K562 (cell line): ENCODE measurements around the gene SLAIN1.

Source experiments
- ATF7 ChIP-seq: fragments of 450-650 bp; IDR thresholded peaks from 2 replicates; pipeline ENCODE4 v1.7.1; 2014; ENCODE audit warnings: mild to moderate bottlenecking, moderate library complexity
- DPF2 ChIP-seq: fragments of 450-650 bp; IDR thresholded peaks from 2 replicates; pipeline ENCODE4 v1.6.1; 2016
- POLR2A ChIP-seq: fragments of 450-650 bp; conservative IDR thresholded peaks from 2 replicates; pipeline ENCODE4 v1.6.1; 2016
- POLR3A ChIP-seq: IDR thresholded peaks from 2 replicates; pipeline ENCODE4 v1.6.1; 2011; ENCODE audit warnings: borderline replicate concordance, mild to moderate bottlenecking, moderate library complexity; ENCODE audit not compliant: insufficient read length, insufficient read depth; ENCODE audit errors: extremely low read depth
- SRF ChIP-seq, 2 experiments: fragments of 250-450, 450-650 bp in 1 of 2; sonication (Bioruptor Pico) in 1 of 2; sonication (generic) in 1 of 2; formaldehyde crosslinking; IDR thresholded peaks; 2 replicates each; pipeline versions ENCODE4 v1.5.0 to v1.5.1; 2020 to 2022; ENCODE audit warnings: mild to moderate bottlenecking in 1 of 2, missing genetic modification reagents in 1 of 2
- SRSF3 ChIP-seq: fragments of 200-400 bp; formaldehyde crosslinking; IDR thresholded peaks from 2 replicates; pipeline ENCODE4 v1.6.1; 2016; ENCODE audit warnings: mild to moderate bottlenecking, low read length, moderate library complexity; ENCODE audit not compliant: insufficient read depth
- TCF7 ChIP-seq: sonication (generic); IDR thresholded peaks from 2 replicates; pipeline ENCODE4 v1.6.1; 2016; ENCODE audit warnings: antibody characterized with exemption, borderline replicate concordance
- TEAD4 ChIP-seq, 2 experiments: sonication (generic) in 1 of 2; formaldehyde crosslinking in 1 of 2; IDR thresholded peaks; 2 replicates each; pipeline versions ENCODE4 v1.6.1 to v1.8.0; 2012 to 2022; ENCODE audit warnings: borderline replicate concordance in 1 of 2, inconsistent platforms in 1 of 2, low read length in 1 of 2, mild to moderate bottlenecking in 1 of 2, missing genetic modification reagents in 1 of 2
- ZNF282 ChIP-seq: sonication (generic); formaldehyde crosslinking; IDR thresholded peaks from 2 replicates; pipeline ENCODE4 v1.8.1; 2023; ENCODE audit warnings: missing genetic modification reagents
- TF ChIP-seq, protein P1 (sequence below): sonication (generic); formaldehyde crosslinking; IDR thresholded peaks from 2 replicates; pipeline ENCODE4 v1.8.0; 2022; ENCODE audit warnings: mild to moderate bottlenecking, low read depth, missing genetic modification reagents
- TF ChIP-seq, protein P2 (sequence below), 3 experiments: IDR thresholded peaks in 2 of 3; conservative IDR thresholded peaks in 1 of 3; 2 replicates each; pipeline ENCODE4 v1.5.1; 2011 to 2012; ENCODE audit warnings: low read length in 3 of 3, mild to moderate bottlenecking in 3 of 3, control low read depth in 2 of 3, improper control_type of control experiment in 1 of 3, inconsistent platforms in 1 of 3, low read depth in 1 of 3, mixed read lengths in 1 of 3, moderate library complexity in 1 of 3; ENCODE audit not compliant: insufficient read depth in 2 of 3

DNA sequence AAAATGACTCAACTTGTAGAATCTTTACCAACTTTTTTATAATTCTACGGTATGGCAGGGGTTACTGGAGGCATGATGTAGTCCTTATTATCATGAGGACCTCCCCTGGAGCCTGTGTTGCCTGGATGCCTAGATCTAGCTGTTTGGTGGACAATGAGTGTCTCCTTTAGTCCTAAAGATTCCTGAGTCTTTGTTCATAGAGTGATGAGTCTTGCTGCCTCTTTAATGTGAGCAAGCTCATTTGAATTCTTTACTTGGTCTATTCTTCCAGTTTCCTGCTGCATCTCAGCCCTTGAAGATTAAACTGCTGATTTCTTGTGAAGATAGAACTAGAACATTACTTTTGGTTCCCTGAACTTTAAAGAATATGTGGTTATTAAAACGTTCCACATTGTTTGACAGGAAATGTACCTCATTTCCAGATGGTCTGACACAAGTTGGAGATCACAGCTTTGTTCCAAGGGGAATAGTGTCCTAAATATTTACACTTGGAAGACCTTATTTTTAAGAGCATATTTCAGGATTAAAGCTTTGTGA is 51.9 kb downstream of the SLAIN1 start:
- TF ChIP-seq ZNF282 (CRISPR knock-in tag) = no peak
- TF ChIP-seq ATF7 = no peak
- TF ChIP-seq, protein P1, sequence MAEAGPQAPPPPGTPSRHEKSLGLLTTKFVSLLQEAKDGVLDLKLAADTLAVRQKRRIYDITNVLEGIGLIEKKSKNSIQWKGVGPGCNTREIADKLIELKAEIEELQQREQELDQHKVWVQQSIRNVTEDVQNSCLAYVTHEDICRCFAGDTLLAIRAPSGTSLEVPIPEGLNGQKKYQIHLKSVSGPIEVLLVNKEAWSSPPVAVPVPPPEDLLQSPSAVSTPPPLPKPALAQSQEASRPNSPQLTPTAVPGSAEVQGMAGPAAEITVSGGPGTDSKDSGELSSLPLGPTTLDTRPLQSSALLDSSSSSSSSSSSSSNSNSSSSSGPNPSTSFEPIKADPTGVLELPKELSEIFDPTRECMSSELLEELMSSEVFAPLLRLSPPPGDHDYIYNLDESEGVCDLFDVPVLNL = no peak
- TF ChIP-seq POLR2A = no peak
- TF ChIP-seq, protein P2, sequence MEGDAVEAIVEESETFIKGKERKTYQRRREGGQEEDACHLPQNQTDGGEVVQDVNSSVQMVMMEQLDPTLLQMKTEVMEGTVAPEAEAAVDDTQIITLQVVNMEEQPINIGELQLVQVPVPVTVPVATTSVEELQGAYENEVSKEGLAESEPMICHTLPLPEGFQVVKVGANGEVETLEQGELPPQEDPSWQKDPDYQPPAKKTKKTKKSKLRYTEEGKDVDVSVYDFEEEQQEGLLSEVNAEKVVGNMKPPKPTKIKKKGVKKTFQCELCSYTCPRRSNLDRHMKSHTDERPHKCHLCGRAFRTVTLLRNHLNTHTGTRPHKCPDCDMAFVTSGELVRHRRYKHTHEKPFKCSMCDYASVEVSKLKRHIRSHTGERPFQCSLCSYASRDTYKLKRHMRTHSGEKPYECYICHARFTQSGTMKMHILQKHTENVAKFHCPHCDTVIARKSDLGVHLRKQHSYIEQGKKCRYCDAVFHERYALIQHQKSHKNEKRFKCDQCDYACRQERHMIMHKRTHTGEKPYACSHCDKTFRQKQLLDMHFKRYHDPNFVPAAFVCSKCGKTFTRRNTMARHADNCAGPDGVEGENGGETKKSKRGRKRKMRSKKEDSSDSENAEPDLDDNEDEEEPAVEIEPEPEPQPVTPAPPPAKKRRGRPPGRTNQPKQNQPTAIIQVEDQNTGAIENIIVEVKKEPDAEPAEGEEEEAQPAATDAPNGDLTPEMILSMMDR (IDR thresholded peaks at IDR 0.05 in 2 of 3, conservative IDR thresholded peaks at IDR 0.05 in 1 of 3; ENCODE audit: insufficient read depth in 2 of 3, low read depth in 1 of 3, low read length in 3 of 3) = no peak
- TF ChIP-seq SRF (CRISPR knock-in tag; IDR thresholded peaks at IDR 0.05) = no peak
- no peak for TF ChIP-seq DPF2
- no peak for TF ChIP-seq TCF7
- TF ChIP-seq SRSF3 = no peak
- TF ChIP-seq POLR3A = no peak
- no peak for TF ChIP-seq TEAD4 (IDR thresholded peaks at IDR 0.05; ENCODE audit: low read length)
- TF ChIP-seq TEAD4 (CRISPR knock-in tag; IDR thresholded peaks at IDR 0.05; ENCODE audit: borderline replicate concordance) = no peak
